PC-3 (cell line): ENCODE measurements around the gene MGAT4D. TPM values are rescaled to one million over a fixed set of nuclear protein-coding genes. Genes with fewer than 3 reads are reported as not detected.

ENCODE experiments used
- ATAC-seq: fragments of 200-7000 bp; cut with Tn5 transposase; 2 replicates; pipeline ENCODE4 v1.9.1; 2020; ENCODE audit warnings: mild to moderate bottlenecking, moderate library complexity
- BruUV-seq: library from RNA; stranded (reverse); fragments of 400-500 nt; replicated peaks from 2 replicates; lab custom pipeline; 2021; lab: Mats Ljungman, UMichigan
- CTCF ChIA-PET: fragments of 300-600 bp; sonication (Branson Sonifier 250); formaldehyde crosslinking; loops from one replicate; lab custom pipeline; 2022; ENCODE audit warnings: antibody characterized with exemption; lab: Charles Lee
- POLR2A ChIA-PET: fragments of 300-600 bp; sonication (Branson Sonifier 250); formaldehyde crosslinking; loops from one replicate; lab custom pipeline; 2022; ENCODE audit warnings: antibody characterized with exemption; ENCODE audit not compliant: unreplicated experiment; lab: Charles Lee
- DNase-seq: peaks from one replicate; pipeline ENCODE4 v3.0.0-alpha.2; 2015
- H2AFZ ChIP-seq: fragments of 300-600 bp; sonication (generic); 2 replicates; pipeline ENCODE4 v1.6.0; 2016; ENCODE audit warnings: antibody characterized with exemption, low read length
- H3F3A ChIP-seq: fragments of 300-600 bp; sonication (generic); one replicate; pipeline ENCODE4 v1.6.0; 2017; ENCODE audit warnings: antibody characterized with exemption, low read length, control low read depth, mild to moderate bottlenecking; ENCODE audit not compliant: unreplicated experiment
- H3K27ac ChIP-seq: fragments of 300-600 bp; sonication (generic); 2 replicates; pipeline ENCODE4 v1.5.1; 2016; ENCODE audit warnings: mild to moderate bottlenecking, low read length
- H3K27me3 ChIP-seq: fragments of 300-600 bp; sonication (generic); 2 replicates; pipeline ENCODE4 v1.6.1; 2016; ENCODE audit warnings: low read length, mixed read lengths
- H3K36me3 ChIP-seq: fragments of 300-600 bp; sonication (generic); 2 replicates; pipeline ENCODE4 v1.6.1; 2016; ENCODE audit warnings: low read depth, mixed run types, low read length, mixed read lengths
- H3K4me1 ChIP-seq: fragments of 300-600 bp; sonication (generic); 2 replicates; pipeline ENCODE4 v1.5.1; 2016; ENCODE audit warnings: low read length; ENCODE audit not compliant: insufficient read depth
- H3K4me2 ChIP-seq: fragments of 300-600 bp; sonication (generic); 2 replicates; pipeline ENCODE4 v1.6.0; 2016; ENCODE audit warnings: low read length
- H3K4me3 ChIP-seq: fragments of 300-600 bp; sonication (generic); 2 replicates; pipeline ENCODE4 v1.5.1; 2016; ENCODE audit warnings: mild to moderate bottlenecking, low read length, mixed read lengths
- H3K79me2 ChIP-seq: fragments of 300-600 bp; sonication (generic); 2 replicates; pipeline ENCODE4 v1.6.1; 2017; ENCODE audit warnings: low read length, mixed read lengths
- H3K9ac ChIP-seq: fragments of 300-600 bp; sonication (generic); 2 replicates; pipeline ENCODE4 v1.6.0; 2016; ENCODE audit warnings: mild to moderate bottlenecking, low read length
- H3K9me2 ChIP-seq: fragments of 300-600 bp; sonication (generic); replicated peaks from 2 replicates; pipeline ENCODE4 v1.6.1; 2016; ENCODE audit warnings: mixed run types, low read length, mixed read lengths
- H3K9me3 ChIP-seq: fragments of 300-600 bp; sonication (generic); 2 replicates; pipeline ENCODE4 v1.6.1; 2016; ENCODE audit warnings: low read length, mixed read lengths
- H4K20me1 ChIP-seq: fragments of 300-600 bp; sonication (generic); 2 replicates; pipeline ENCODE4 v1.6.1; 2016; ENCODE audit warnings: low read length, mixed read lengths
- CTCF ChIP-seq: fragments of 300-600 bp; sonication (generic); conservative IDR thresholded peaks from 2 replicates; pipeline ENCODE4 v1.5.1; 2017; ENCODE audit warnings: antibody characterized with exemption, low read depth, mild to moderate bottlenecking, low read length
- EZH2 ChIP-seq: fragments of 300-600 bp; sonication (generic); IDR thresholded peaks from one replicate; pipeline ENCODE4 v1.6.1; 2017; ENCODE audit warnings: antibody characterized with exemption, mild to moderate bottlenecking, low read length; ENCODE audit not compliant: unreplicated experiment
- EZH2phosphoT487 ChIP-seq: fragments of 300-600 bp; sonication (generic); IDR thresholded peaks from 2 replicates; pipeline ENCODE4 v1.6.1; 2018; ENCODE audit warnings: mild to moderate bottlenecking, antibody characterized with exemption, low read length, borderline replicate concordance
- intact Hi-C: fragments of 100-400 bp; cut with micrococcal nuclease; formaldehyde crosslinking; loops from 2 replicates; pipeline ENCODE4 v1.9.0; 2023
- total RNA-seq: library from RNA; depleted of rRNA; stranded (reverse); fragments of >200 nt; gene quantifications from 2 replicates; pipeline ENCODE4 v1.2.3, GENCODE V29; 2014

The MGAT4D gene
- total RNA-seq, 1 experiment from 2014 or later, result not detected

- ATAC-seq (no peak), DNase-seq (no peak)
- no peaks in the 10 kb centered on the region for H3F3A ChIP-seq
- no peaks in the 10 kb centered on the region for H3K79me2 ChIP-seq
- no peak overlapping the region for H3K4me3 ChIP-seq
- ChIA-PET CTCF (no interaction called here), POLR2A (no interaction called here)
- H3K9ac ChIP-seq, result no peak overlapping the region
- no peaks in the 10 kb centered on the region for H3K9me3 ChIP-seq
- TF ChIP-seq EZH2phosphoT487, result no peak
- TF ChIP-seq CTCF, result no peak
- TF ChIP-seq EZH2, result no peak
- H3K4me1 ChIP-seq, result no peaks in the 10 kb centered on the region
- no TSS peak for BruUV-seq
- intact Hi-C loops, result no loop called here
- H2AFZ ChIP-seq, result no peak overlapping the region
- no peaks in the 10 kb centered on the region for H4K20me1 ChIP-seq
- no peak overlapping the region for H3K4me2 ChIP-seq
- no peaks in the 10 kb centered on the region for H3K9me2 ChIP-seq
- H3K36me3 ChIP-seq, result no peaks in the 10 kb centered on the region
- H3K27me3 ChIP-seq, result no peaks in the 10 kb centered on the region
- H3K27ac ChIP-seq, result no peak overlapping the region
Measured at GRCh38 chr4:140485939-140486338, 12.2 kb downstream of the MGAT4D start.

- no peaks in the 10 kb centered on the region for H3K36me3 ChIP-seq
- intact Hi-C loops, result no loop called here
- no peaks in the 10 kb centered on the region for H4K20me1 ChIP-seq
- ChIA-PET POLR2A (no interaction called here), CTCF (no interaction called here)
- DNase-seq, result no peak
- H3F3A ChIP-seq, result no peaks in the 10 kb centered on the region
- no TSS peak for BruUV-seq
- H3K4me2 ChIP-seq, result no peak overlapping the region
- no peaks in the 10 kb centered on the region for H3K79me2 ChIP-seq
- H2AFZ ChIP-seq, result no peak overlapping the region
- no peaks in the 10 kb centered on the region for H3K9me2 ChIP-seq
- no peak for ATAC-seq
- H3K4me3 ChIP-seq, result no peak overlapping the region
- no peaks in the 10 kb centered on the region for H3K27me3 ChIP-seq
- TF ChIP-seq CTCF, result no peak
- H3K9me3 ChIP-seq, result no peaks in the 10 kb centered on the region
- no peak overlapping the region for H3K9ac ChIP-seq
- no peak overlapping the region for H3K27ac ChIP-seq
- no peaks in the 10 kb centered on the region for H3K4me1 ChIP-seq
Measured at GRCh38 chr4:140483445-140483844, 14.6 kb downstream of the MGAT4D start.

GRCh38 chr4:140472156-140472555 lies 25.9 kb downstream of the MGAT4D start:
- CTCF ChIA-PET, result no interaction called here

More at GRCh38 chr4:140472156-140472555, 25.9 kb downstream of the MGAT4D start:
- no peak overlapping the region for H3K4me3 ChIP-seq
- no peaks in the 10 kb centered on the region for H3K79me2 ChIP-seq
- intact Hi-C loops, result no loop called here
- no peak overlapping the region for H2AFZ ChIP-seq
- no peak overlapping the region for H3K9ac ChIP-seq
- TF ChIP-seq EZH2phosphoT487, result no peak
- ATAC-seq, result no peak
- no peaks in the 10 kb centered on the region for H3K9me3 ChIP-seq
- no peaks in the 10 kb centered on the region for H3F3A ChIP-seq
- no peaks in the 10 kb centered on the region for H3K36me3 ChIP-seq
- no peak overlapping the region for H3K27ac ChIP-seq
- H3K4me1 ChIP-seq, result no peaks in the 10 kb centered on the region
- BruUV-seq, result no TSS peak
- H3K9me2 ChIP-seq, result no peaks in the 10 kb centered on the region
- no peaks in the 10 kb centered on the region for H4K20me1 ChIP-seq
- H3K27me3 ChIP-seq, result no peaks in the 10 kb centered on the region
- H3K4me2 ChIP-seq, result no peak overlapping the region
- POLR2A ChIA-PET, result no interaction called here
- no peak for DNase-seq
